ENCODE measurements around the gene ANKRD27. TPM values are rescaled to one million over a fixed set of nuclear protein-coding genes. Genes with fewer than 3 reads are reported as not detected.

ANKRD27 gene
- polyA plus RNA-seq, 1 experiment: 28.7 TPM

Small RNAs within 50 kb of the gene (small RNA-seq; reads per million reads assigned to genes)
- gene RN7SL789P (ENCODE audit: insufficient read length, low read depth) (not detected), gene SNORA68B (ENCODE audit: insufficient read length, low read depth) (not detected)

Other genes with a start within 250 kb of the ANKRD27 start
- 91.0 and 124 TPM in 2 replicates for gene PDCD5, start 94.0 kb downstream of the ANKRD27 start, polyA plus RNA-seq (2011; rRNA removed)
- gene RGS9BP, start 668 bp upstream of the ANKRD27 start, polyA plus RNA-seq (2011; rRNA removed): 0.07 and 0.09 TPM in 2 replicates
- gene NUDT19, start 16.6 kb upstream of the ANKRD27 start, polyA plus RNA-seq (2011; rRNA removed): 4.8 and 5.3 TPM in 2 replicates
- 0.07 and 0.09 TPM in 2 replicates for gene TDRD12, start 44.6 kb upstream of the ANKRD27 start, polyA plus RNA-seq (2011; rRNA removed)
- 0.15 TPM in 1 of 2 replicates, not detected in the other for gene SLC7A9, start 194.6 kb upstream of the ANKRD27 start, polyA plus RNA-seq (2011; rRNA removed)